ENCODE measurements around the gene GNA14.
"Not testable (repeated sequence)": the region's sequence is repeated elsewhere in the genome, so short reads cannot be mapped to it uniquely, and the experiment has no call there.

- not testable (repeated sequence) for TF ChIP-seq CTCF (IDR thresholded peaks at IDR 0.05; ENCODE audit: poor library complexity, severe bottlenecking); REST (IDR thresholded peaks at IDR 0.05; ENCODE audit: borderline replicate concordance); POLR2AphosphoS5 (IDR thresholded peaks at IDR 0.05); EZH2 (IDR thresholded peaks at IDR 0.05; ENCODE audit: borderline replicate concordance, insufficient read depth, low read length, poor library complexity, severe bottlenecking); TAF1 (IDR thresholded peaks at IDR 0.05; ENCODE audit: low read depth); SMC3 (conservative IDR thresholded peaks at IDR 0.05; ENCODE audit: poor library complexity); EP300 (conservative IDR thresholded peaks at IDR 0.05; ENCODE audit: poor library complexity, severe bottlenecking); MXI1 (conservative IDR thresholded peaks at IDR 0.05; ENCODE audit: poor library complexity, severe bottlenecking); RAD21 (conservative IDR thresholded peaks at IDR 0.05)
These were observed 39.6 kb upstream of the GNA14 start for GRCh38 chr9:77687737-77688136.
